ENCODE results near the gene SCN5A.

SCN5A gene

DNA sequence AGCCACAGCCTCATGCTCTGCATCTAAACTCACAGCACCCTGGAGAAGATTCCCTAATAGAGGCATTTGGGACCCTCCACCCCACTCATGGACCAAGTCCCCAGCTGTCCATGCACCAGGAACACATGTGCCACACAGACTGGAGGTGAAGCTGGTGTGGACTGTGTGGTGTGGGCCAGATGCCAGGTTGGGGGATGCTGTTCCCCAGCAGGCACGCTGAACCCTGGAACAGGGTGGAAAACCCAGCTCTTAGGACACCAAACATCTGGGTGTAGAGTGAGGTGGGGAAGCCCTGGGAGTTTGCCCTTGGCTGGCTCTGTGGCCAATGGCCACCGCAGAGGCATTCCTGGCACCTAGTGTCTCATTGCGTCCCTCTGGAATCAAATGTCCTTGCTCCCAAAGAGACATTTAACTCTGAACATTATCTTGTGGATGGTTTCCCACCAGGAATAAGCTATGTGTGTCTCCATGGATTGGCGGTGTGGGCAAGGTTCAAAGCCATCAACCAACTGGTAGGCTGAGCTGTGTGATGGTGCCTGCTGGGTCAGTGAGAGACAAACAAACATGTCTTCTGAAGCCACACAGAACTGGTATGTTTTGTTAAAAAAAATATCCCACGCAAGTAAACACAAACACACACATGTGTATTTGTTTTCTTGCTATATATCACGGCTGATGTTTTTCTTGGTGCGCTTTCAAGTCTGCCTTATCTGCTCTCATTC is 88.3 kb downstream of the SCN5A start:
- DNase-seq (ENCODE audit: low read depth), result no peak

DNA sequence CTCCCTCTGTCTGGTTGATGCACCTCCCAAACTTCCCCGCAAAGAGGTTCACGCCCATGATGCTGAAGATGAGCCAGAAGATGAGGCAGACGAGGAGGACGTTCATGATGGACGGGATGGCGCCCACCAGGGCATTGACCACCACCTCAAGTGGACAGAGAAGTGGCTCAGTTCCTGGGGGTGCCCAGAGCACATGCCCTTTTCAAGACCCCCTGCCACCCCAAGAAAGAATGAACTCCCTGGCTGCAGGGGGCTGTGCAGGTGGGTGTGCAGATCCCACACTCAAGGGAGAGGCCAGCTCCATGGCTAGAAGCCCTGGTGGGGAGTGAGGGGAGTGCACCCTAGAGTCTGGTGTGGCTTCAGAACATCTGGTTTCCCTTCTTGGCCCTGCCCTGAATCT is 89.2 kb downstream of the SCN5A start:
- no peak for DNase-seq (ENCODE audit: low read depth)

DNA sequence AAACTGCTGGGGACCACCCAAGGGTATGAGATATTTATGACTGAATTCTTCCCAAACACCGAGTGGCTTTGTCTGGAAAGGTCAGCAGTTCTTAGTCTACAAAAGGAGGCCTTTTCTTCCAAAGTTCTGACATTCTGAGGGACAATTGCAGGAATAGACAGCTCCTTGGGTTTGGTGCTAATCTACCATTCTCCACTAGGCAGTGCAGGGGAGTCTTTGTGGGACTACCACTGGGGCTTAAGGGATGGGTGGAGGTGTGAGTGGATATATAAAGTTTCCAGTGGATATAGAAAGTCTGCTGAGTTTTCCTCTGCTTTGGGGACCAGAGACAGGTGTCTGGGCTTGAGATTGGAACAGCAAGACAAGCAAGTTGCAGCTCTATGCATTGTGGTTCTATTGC is 90.6 kb downstream of the SCN5A start:
- DNase-seq (ENCODE audit: low read depth), result no peak

DNA sequence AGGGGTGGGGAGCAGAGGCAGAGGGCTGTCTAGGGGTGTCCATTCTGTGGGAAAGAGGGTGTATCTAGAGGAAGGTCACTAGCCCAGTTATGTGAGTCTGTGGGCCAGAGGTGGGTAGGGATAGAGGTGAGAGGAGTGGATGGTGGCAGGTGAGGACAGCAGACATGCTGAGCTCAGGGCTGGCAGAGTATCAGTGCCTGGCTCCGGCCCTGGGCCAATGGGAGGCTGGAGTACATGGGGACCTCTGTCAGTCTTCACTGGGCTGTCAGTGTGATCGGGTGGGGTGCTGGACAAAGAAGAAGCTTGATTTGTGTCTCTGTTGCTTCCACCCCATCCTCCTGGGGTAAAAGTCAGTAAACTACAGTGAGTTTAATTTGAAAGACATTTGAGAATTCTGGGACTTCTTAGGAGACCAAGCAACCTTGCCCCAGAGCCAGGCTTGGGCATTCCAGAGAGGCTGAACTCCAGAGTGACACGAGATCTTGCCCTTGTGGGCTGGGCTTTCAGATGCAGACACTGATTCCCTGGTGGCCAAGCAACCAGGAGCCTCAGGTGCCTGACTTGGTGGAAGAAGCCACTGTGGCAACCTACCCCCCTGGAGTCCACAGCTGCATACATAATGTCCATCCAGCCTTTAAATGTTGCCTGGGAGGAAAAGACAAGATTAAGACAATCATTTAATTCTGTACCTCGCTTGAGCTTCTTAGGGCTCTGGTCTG is 92.7 kb downstream of the SCN5A start:
- DNase-seq (ENCODE audit: low read depth), result no peak

DNA sequence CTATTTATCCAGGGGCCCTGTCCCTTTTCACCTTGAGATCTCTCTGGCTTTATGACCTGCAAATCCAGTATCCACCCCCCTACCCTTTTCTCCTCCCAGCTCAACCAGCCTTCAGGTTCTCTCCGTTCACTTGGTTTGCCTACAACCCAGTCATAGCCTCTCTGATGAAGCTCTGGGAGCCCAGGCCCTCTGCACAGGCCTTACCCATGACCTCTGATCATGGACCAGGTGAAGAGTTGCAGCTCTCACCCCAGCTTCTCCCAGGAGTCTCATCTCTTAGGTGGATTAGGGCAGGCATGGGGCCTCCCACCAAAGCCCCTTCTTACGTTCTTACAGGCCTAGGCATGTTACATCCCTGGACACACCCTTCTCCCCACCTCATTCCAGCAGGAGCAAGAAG is 93.6 kb downstream of the SCN5A start:
- no peak for DNase-seq (ENCODE audit: low read depth)

DNA sequence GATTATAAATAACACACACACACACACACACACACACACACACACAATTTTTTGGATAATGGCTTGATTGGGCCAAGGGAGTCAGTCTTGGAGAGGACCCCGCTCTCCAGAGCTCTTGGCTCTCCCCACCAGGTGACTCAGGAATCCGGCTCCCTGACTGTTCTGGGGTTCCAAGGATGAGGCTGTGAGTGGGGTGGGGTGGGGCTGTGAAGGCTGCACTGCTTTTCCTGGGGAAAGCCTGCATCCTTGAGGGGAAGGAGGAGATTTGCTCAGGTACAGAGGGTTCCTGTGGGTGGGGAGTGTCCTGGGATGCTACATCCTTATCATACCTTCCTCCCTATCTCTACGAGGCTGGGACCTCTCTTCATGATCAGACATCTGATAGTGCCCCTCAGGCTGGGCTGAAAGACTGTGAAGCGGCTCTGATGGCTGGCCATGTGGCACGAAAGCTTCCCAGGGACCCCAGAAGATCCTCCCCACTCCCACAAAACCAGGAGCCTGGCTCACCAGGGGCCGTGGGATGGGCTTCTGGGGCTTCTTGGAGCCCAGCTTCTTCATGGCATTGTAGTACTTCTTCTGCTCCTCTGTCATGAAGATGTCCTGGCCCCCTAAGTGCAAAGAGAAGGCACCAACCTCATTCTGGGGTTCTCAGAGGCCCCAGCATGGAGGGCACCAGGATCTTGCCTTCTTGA is 94.2 kb downstream of the SCN5A start:
- no peak for DNase-seq (ENCODE audit: low read depth)

DNA sequence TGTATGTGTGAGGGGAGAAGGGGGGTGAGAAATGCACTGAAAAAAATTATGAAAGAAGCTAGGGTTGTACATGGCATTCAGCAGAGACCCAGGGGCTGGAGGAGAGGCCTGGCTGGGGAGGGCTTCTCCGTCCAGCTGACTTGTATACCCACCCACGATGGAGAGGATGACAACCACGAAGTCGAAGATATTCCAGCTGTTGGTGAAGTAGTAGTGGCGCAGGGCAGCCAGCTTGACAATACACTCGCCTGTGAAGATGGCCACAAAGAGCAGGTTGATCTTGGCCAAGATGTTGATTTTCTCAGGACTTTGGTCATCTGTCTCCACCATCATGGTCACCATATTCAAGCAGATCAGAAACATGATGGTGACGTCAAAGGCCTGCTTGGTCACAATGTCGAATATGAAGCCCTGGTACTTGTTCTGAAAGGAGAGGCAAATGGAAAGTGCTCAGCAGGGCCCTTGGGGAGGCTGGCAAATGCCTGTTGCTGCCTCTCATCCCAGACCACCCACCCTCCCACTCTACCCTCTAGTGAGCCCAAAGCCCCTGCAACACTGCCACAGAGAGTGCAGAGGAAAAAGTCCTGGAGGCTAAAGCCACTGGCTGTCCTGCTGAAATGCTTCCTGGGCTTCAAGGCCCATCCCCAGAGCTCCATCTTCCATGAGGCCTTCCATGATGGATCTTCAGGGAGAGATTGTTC is 95.2 kb downstream of the SCN5A start:
- DNase-seq (ENCODE audit: low read depth), result no peak

DNA sequence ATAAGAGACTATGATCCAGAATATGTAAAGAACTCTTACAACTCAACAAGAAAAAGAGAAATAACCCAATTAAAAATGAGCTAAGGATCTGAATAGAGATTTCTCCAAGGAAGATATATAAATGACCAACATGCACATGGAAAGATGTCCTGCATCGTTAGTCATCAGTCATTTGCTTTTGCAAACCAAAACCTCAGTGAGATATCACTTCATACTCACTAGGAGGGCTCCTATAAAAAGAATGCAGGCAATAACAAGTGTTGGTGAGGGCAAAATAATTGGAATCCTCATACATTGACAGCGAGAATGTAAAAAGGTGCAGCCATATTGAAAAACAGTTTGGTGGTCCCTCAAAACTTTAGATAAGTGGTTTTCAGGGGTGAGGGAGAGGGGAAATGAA is 96.4 kb downstream of the SCN5A start:
- DNase-seq (ENCODE audit: low read depth), result no peak

DNA sequence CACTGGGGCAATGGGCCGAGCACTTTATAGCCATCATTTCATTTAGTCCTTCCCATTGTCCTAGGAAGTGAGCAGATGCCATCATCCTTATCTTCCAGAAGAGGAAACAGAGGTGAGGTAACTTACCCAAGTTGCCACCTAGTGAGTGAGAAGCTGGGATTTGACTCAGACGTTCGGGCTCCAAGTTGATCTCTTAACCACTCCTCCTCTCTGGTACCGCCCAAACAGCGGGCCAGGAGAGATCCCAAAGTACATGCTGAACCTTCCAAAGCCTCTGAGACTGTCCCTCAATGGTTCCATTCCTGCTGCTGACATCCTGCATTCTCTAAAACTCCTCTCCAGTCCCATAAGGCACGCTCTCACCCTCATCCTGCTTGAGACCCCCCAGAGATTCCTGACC is 97.1 kb downstream of the SCN5A start:
- no peak for DNase-seq (ENCODE audit: low read depth)

DNA sequence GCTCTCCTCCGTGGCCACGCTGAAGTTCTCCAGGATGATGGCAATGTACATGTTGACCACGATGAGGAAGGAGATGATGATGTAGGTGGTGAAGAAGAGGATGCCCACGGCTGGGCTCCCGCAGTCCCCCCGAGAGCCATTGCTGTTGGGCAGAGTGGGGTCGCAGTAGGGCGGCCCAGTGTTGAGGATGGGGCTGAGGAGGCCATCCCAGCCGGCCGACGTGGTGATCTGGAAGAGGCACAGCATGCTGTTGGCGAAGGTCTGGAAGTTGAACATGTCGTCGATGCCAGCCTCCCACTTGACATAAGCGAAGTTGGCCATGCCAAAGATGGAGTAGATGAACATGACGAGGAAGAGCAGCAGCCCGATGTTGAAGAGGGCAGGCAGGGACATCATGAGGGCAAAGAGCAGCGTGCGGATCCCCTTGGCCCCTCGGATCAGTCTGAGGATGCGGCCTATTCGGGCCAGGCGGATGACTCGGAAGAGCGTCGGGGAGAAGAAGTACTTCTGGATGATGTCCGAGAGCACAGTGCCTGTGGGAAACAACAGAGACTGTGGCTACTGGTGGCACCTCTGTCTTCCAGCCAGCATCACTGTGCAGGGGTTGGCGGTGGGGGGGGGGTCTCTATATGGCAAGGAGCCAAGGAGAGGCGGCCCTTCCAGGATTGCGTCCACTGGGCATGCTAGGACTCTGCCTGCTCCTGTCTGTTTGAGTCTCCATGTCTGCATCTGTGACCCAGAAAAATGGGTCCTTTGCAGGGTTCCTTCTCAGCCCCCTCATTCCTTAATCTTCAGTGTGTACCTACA is 98.3 kb downstream of the SCN5A start:
- no peak for DNase-seq (ENCODE audit: low read depth)

DNA sequence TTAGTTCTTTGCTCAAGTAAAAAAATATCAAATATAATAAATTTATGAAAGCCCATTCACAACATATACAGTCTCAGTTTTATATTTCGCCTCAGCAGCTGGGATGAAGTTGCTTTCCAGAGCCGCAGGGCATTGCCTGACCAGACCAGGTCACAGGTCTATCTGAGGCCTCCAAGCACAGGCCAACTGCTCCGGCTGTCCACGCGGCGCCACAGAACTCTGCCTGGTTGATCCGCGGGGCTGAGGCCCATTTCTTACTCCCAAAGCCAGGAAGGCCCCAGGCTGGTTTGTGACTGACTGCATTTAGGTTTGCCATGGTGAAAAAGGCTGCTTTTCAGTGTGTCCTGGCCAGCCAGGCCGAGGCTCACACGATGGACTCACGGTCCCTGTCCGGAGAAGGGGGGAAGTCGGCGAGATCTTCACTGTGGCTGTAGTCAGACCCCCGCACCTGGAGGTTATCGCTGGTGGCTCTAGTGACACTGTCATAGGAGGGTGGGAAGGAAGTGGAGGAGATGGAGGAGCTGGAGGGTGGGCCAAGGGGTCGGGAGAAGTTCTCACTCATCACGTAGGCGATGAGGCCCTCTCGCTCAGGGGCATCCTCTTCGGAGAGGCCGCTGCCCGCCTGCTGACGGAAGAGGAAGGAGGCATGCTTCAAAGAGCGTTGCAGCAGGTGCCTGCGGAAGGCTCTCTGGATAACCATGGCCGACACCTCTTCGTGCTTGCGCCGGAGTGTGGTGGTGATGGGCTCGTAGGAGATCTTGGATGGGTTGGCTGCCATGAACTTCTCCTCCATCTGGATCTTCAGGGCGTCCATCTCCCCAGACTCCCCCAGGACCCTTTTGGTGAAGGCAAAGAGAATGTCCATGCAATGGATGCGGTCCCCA is 99.3 kb downstream of the SCN5A start:
- DNase-seq (ENCODE audit: low read depth), result no peak

DNA sequence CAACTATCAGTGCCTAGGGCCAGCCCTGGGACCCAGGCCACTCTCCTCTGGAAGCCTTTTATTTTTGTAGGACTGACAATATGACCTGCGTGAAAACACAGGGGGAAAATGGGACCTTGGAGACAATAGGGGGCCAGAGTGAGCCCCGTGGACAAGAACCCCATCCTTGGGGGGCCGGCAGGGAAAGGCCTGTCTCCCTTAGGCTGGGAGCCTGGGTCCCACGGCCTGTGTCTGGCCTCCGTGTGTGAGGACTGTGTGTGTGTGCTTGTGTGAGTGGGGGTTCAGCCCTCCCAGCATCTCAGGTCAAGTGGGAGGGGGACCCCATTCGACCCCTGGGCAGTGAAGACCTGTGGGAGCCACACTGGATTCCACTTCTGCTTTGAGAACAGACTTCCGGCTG is 100.0 kb downstream of the SCN5A start:
- DNase-seq (ENCODE audit: low read depth), result no peak

DNA sequence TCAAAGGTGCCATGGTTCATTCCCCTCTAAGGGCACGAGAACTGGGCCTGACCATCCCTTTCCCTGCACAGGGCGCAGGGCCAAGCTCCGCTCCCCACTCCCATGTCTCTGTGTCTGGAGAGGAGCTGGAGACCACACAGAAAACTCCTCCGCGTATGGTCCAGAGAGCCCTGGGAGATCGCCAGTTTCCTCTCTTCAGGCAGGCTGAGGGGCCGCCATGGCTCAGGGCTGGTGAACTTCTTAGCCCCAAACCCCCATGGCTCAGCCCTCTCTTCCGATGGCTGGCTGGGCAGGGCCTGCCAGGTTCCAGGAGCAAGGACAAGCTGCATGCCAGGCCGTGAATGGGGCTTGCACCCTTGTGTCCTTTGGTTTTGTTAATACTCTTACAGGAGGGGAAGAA is 100.4 kb downstream of the SCN5A start:
- DNase-seq (ENCODE audit: low read depth), result no peak

DNA sequence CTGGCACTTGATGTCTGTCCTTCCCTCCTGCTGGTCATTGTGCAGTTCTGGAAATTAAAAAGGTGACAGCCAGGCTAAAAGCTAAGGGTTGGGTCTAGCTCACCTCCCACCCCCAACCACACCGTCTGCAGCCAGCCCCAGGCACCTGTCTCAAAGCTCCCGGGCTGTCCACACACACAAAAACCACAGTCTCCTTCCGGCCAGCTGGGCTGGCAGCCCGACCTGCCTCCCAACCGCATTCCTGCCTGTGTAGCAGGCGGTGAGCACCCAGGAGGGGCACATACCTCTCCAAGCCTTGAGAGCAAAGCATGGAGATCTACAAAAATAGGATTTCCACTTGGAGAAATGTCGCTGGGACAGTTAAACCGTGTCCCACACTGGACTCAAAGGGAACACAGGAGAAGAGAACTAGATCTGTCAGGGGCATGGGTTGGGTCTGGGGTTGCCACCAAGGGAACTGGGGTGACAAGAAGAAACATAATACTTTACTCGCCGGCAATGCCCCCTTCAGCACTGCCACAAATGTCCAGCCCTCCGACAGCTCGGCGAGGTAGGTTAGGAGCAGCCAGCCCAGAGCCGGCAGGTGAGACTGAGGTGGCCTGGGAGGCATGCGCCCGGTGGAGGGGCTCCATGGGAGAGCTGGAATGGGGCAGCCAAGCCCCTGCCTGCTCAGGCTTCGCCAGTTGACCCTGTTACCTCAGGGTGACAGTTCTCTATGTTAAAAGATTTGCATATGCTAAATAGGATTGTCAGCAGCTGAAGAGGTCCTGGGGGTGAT is 101.1 kb downstream of the SCN5A start:
- DNase-seq (ENCODE audit: low read depth), result no peak

DNA sequence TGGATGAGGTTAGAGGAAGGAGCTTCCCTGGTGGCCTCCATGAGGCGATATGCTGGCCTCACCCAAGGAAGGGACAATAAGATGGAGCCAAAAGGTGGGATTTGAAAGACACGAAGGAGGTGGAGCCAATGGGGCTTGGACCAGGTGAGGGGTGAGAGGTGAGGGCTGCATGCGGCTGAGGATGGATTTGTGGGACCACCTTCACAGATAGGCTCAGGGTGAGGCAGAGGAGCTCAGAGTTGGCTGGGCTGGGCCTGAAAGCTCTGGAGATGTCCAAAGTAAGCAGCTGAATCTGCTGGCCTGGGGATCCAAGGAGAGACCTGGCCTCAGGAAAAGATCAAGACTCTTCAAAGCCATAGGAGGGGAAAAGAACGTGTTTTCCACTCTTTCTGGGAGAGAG is 103.5 kb downstream of the SCN5A start:
- DNase-seq (ENCODE audit: low read depth), result no peak

DNA sequence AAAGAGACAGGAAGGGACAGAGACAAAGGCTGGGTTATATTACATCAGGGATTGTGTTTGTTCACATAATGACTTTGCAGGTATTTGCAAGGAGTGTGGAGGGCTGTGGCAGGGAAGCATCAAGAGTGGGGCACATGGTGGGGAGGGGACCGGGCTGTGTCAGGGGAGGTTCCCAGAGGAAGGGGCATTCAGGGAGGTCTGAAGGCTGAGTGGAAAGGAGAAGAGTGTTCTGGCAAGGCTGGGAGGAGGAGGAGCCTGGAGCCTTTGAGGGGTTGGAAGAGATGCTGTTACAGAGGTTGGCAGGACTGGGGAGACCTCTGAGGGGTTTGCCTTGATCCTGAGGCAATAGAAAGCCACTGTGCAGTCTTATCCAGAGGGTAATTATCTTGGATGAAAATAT is 103.9 kb downstream of the SCN5A start:
- no peak for DNase-seq (ENCODE audit: low read depth)

DNA sequence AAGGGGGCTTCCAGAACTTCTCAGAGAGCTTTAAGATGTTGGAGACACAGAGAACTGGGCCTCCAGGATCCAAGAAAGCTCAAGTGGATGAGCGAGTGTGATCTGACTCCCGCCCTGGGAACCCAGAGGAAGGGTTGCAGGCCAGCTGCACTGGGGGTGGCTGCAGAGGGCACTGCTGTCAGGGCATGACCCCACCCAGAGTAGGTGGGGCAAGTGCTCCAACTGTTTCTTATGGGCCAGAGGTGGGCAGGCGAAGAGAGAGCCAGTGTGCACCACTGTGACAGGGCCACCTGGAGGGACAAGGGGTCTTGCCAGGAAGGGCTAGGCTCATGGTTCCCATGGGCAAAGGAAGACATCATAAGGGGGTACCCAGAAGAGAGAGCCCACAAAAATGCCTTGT is 104.6 kb downstream of the SCN5A start:
- no peak for DNase-seq (ENCODE audit: low read depth)

DNA sequence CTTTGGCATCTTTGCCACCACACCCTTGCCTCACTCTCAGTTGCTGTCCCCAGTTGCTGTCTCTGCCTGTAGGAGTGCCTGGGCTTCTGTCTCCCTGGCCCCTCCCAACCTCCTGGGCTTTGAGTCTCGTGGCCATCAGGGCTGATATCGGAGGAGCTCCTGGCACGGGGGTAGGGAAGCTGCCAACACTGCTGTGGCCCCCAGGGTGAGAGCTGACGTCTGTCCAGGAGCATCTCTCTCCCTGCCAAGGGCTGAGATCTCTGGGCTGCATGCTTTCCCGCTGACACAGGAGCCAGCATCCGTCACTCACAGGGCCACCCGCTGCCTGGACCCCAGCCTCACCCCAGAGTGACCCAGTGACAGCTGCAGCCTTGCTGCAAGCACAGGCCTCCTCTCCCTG is 105.9 kb downstream of the SCN5A start:
- DNase-seq (ENCODE audit: low read depth), result no peak

DNA sequence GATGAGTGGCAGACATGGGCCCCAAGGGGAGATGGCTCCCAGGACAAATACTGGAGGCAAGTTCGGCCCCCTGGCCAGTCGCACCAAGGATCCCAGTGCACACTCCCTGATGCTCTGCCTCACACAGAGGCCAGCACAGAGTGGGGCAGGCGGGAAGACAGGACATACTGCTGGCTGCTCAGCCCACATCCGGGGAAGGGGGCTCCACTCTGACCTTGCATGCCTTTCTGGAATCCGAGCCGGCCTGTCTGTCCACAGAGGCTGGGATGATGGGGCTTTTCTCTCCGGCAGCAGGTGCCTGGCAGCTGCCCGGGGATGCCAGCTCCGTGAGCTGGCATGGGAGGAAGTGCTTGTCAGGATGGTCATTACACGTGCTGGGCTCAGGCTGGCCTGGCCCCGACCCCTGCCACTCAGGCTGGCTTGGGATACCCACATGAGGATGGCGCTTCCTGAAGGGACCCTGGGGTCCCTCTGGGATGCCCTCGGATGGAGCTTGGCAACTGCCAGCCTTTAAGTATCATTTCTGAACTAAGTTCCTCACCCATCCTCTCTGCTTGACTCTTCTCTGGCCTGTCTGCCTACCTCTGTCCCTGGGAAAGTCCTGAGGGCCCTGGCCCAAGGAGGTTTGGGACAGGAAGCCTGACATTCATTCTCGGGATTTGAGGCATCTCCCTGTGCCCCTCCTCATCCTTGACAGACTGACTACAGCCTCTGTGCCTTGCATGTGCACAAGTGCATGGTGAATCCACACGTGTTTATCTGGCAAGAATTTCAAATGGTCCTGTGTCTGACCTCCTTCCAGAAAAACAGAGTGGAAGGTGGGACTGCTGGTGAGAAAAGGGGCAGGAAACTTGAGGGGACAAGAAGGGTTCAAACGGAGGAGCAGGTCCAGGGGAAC is 106.8 kb downstream of the SCN5A start:
- no peak for DNase-seq (ENCODE audit: low read depth)

Data from activated gamma-delta T cell treated with anti-CD3 and anti-CD28 coated beads, Interleukin-2, amount 50 U/mL, for 16 hours (primary cell).